Endothelial cell of umbilical vein (primary cell): Measurements from ENCODE around the gene CLTB. TPM values are rescaled to one million over a fixed set of nuclear protein-coding genes. Genes with fewer than 3 reads are reported as not detected.

Experiments used
- BruUV-seq: library from RNA; stranded (reverse); fragments of 400-500 nt; replicated peaks from 2 replicates; lab custom pipeline; 2021; lab: Mats Ljungman, UMichigan
- CTCF ChIA-PET: fragments of 300-600, 350-600 bp; sonication (Branson Sonifier 250); formaldehyde crosslinking; loops from one replicate; lab custom pipeline; 2021; ENCODE audit warnings: antibody characterized with exemption, inconsistent platforms; lab: Charles Lee
- POLR2A ChIA-PET: fragments of 300-600, 350-600 bp; sonication (Branson Sonifier 250); formaldehyde crosslinking; loops from one replicate; lab custom pipeline; 2021; ENCODE audit warnings: antibody characterized with exemption, inconsistent platforms; lab: Charles Lee
- DNase-seq: peaks from one replicate; pipeline ENCODE4 v3.0.0-alpha.2; 2011; ENCODE audit warnings: low read depth, low spot score
- FAIRE-seq: peaks from 2 replicates; lab custom pipeline; 2011; peaks lifted over from hg19 to GRCh38; lab: Jason Lieb, UNC
- H2AFZ ChIP-seq: 2 replicates; pipeline ENCODE4 v1.6.0; 2012; ENCODE audit warnings: low read depth, low read length, control low read depth, inconsistent platforms
- H3K27ac ChIP-seq: 2 replicates; pipeline ENCODE4 v1.5.1; 2011; ENCODE audit warnings: low read depth, mild to moderate bottlenecking, control low read depth, low read length, moderate library complexity; ENCODE audit not compliant: insufficient read depth
- H3K27me3 ChIP-seq, 2 experiments: 2 replicates each; pipeline versions ENCODE4 v1.6.0 to v1.6.1; 2011; ENCODE audit warnings: low read length in 2 of 2, mixed read lengths in 1 of 2; ENCODE audit not compliant: control insufficient read depth in 2 of 2, insufficient read depth in 2 of 2
- H3K36me3 ChIP-seq, 2 experiments: 2 replicates in 1 of 2; 3 replicates in 1 of 2; pipeline ENCODE4 v1.5.1; 2011; ENCODE audit warnings: low read length in 2 of 2, mild to moderate bottlenecking in 1 of 2, moderate library complexity in 1 of 2; ENCODE audit not compliant: control insufficient read depth in 2 of 2, insufficient read depth in 2 of 2; ENCODE audit errors: extremely low read depth in 1 of 2
- H3K4me1 ChIP-seq: 3 replicates; pipeline ENCODE4 v1.5.1; 2011; ENCODE audit warnings: mild to moderate bottlenecking, low read length; ENCODE audit not compliant: control insufficient read depth, insufficient read depth; ENCODE audit errors: extremely low read depth
- H3K4me2 ChIP-seq: 2 replicates; pipeline ENCODE4 v1.6.1; 2011; ENCODE audit warnings: low read length, control low read depth, mixed read lengths; ENCODE audit not compliant: insufficient read depth
- H3K4me3 ChIP-seq, 3 experiments: fragments of 200-600 bp in 1 of 3; sonication (generic), shearing (Covaris generic) in 1 of 3; replicated peaks in 1 of 3; 2 replicates each; pipeline ENCODE4 v1.5.1; 2011 to 2016; ENCODE audit warnings: control low read depth in 3 of 3, low read length in 3 of 3, mild to moderate bottlenecking in 2 of 3, inconsistent platforms in 1 of 3, low read depth in 1 of 3, moderate library complexity in 1 of 3; ENCODE audit not compliant: insufficient read depth in 1 of 3
- H3K79me2 ChIP-seq: 2 replicates; pipeline ENCODE4 v1.6.0; 2012; ENCODE audit warnings: low read length, inconsistent platforms; ENCODE audit not compliant: control insufficient read depth, insufficient read depth
- H3K9ac ChIP-seq: replicated peaks from 2 replicates; pipeline ENCODE3; 2011; ENCODE audit warnings: low read length, control low read depth; ENCODE audit not compliant: insufficient read depth; ENCODE audit errors: extremely low read depth
- H3K9me1 ChIP-seq: replicated peaks from 3 replicates; pipeline ENCODE4 v1.6.0; 2011; ENCODE audit warnings: mild to moderate bottlenecking, low read length; ENCODE audit not compliant: control insufficient read depth, insufficient read depth; ENCODE audit errors: extremely low read depth
- H3K9me3 ChIP-seq: replicated peaks from 2 replicates; pipeline ENCODE4 v1.5.1; 2012; ENCODE audit warnings: low read length, inconsistent platforms; ENCODE audit not compliant: control insufficient read depth, insufficient read depth
- H4K20me1 ChIP-seq: replicated peaks from 2 replicates; pipeline ENCODE3; 2011; ENCODE audit warnings: mild to moderate bottlenecking, low read length; ENCODE audit not compliant: control insufficient read depth, insufficient read depth; ENCODE audit errors: extremely low read depth
- CTCF ChIP-seq, 2 donors: IDR thresholded peaks; 1 replicate in 1 of 2; 2 replicates in 1 of 2; pipeline ENCODE4 v1.5.1; 2011; ENCODE audit warnings: low read length in 2 of 2, mild to moderate bottlenecking in 2 of 2, moderate library complexity in 2 of 2, control low read depth in 1 of 2, inconsistent platforms in 1 of 2, low read depth in 1 of 2; ENCODE audit not compliant: insufficient read depth in 1 of 2; ENCODE audit errors: extremely low read depth in 1 of 2
- EZH2 ChIP-seq: IDR thresholded peaks from 2 replicates; pipeline ENCODE4 v1.6.1; 2012; ENCODE audit warnings: borderline replicate concordance, low read depth, mild to moderate bottlenecking, moderate library complexity, low read length, inconsistent platforms; ENCODE audit not compliant: severe bottlenecking
- FOS ChIP-seq: IDR thresholded peaks from 2 replicates; pipeline ENCODE4 v1.6.1; 2011; ENCODE audit warnings: mild to moderate bottlenecking, low read length, moderate library complexity, borderline replicate concordance; ENCODE audit not compliant: insufficient read depth
- GATA2 ChIP-seq: IDR thresholded peaks from 2 replicates; pipeline ENCODE4 v1.7.0; 2011; ENCODE audit warnings: low read depth, mild to moderate bottlenecking, moderate library complexity, mixed read lengths, low read length; ENCODE audit not compliant: insufficient read length, insufficient read depth
- JUN ChIP-seq: IDR thresholded peaks from 2 replicates; pipeline ENCODE4 v1.6.1; 2011; ENCODE audit warnings: borderline replicate concordance, low read depth; ENCODE audit not compliant: insufficient read length, insufficient read depth
- MAX ChIP-seq: IDR thresholded peaks from 2 replicates; pipeline ENCODE4 v1.6.1; 2011; ENCODE audit not compliant: insufficient read depth, insufficient read length
- MYC ChIP-seq: IDR thresholded peaks from one replicate; pipeline ENCODE4 v1.6.1; 2011; ENCODE audit warnings: mild to moderate bottlenecking, low read depth, low read length
- POLR2A ChIP-seq: IDR thresholded peaks from 2 replicates; pipeline ENCODE4 v1.6.1; 2012; ENCODE audit warnings: low read depth, mild to moderate bottlenecking, control low read depth, low read length
- POLR2AphosphoS5 ChIP-seq: IDR thresholded peaks from 2 replicates; pipeline ENCODE4 v1.6.1; 2012; ENCODE audit warnings: low read depth, mild to moderate bottlenecking, control low read depth, low read length, moderate library complexity; ENCODE audit not compliant: insufficient read depth
- dilution Hi-C: fragments of 300-500 bp; cut with MboI; formaldehyde crosslinking; loops from one replicate; pipeline ENCODE4 v1.15.0; 2019; ENCODE audit warnings: low sequenced_read_pairs; ENCODE audit not compliant: extremely low pct_ligation_motif_present
- intact Hi-C: fragments of 100-400 bp; cut with micrococcal nuclease; formaldehyde crosslinking; loops from one replicate; pipeline ENCODE4 v1.10.0; 2022
- polyA plus RNA-seq, 4 experiments: library from polyadenylated mRNA; depleted of rRNA in 3 of 4; stranded (reverse) in 3 of 4; unstranded in 1 of 4; fragments of >200 nt; gene quantifications; 2 replicates each; pipeline versions ENCODE4 v1.2.1 to v1.2.3, GENCODE V29; 2011 to 2012; ENCODE audit warnings: missing spikeins in 1 of 4
- total RNA-seq: library from RNA; stranded (reverse); gene quantifications from 2 replicates; pipeline ENCODE4 v1.2.3, GENCODE V29; 2021

CLTB gene
- total and polyA plus RNA-seq, 2 donors (not counting 3 experiments of a cell fraction or from before 2014, with no cell fraction given): 73.2 to 111 TPM

GRCh38 chr5:176424181-176424580, 7.8 kb upstream of the CLTB start:
- no peak overlapping the region for H3K4me3 ChIP-seq
- peaks cover 14% of the 10 kb centered on the region for H3K4me1 ChIP-seq
- peak overlapping the region; percentile 69 for H2AFZ ChIP-seq
- no peaks in the 10 kb centered on the region for H3K27me3 ChIP-seq
- H3K9me3 ChIP-seq: no peaks in the 10 kb centered on the region
- DNase-seq: peak; percentile 89
- no peaks in the 10 kb centered on the region for H4K20me1 ChIP-seq
- H3K4me2 ChIP-seq: peak overlapping the region; percentile 12
- H3K9me1 ChIP-seq: no peaks in the 10 kb centered on the region
- FAIRE-seq: peak; percentile 81
- no peak overlapping the region for H3K9ac ChIP-seq
- POLR2A ChIA-PET: no interaction called here
- no peaks in the 10 kb centered on the region for H3K36me3 ChIP-seq
- dilution Hi-C loops: no loop called here
- H3K27ac ChIP-seq: no peak overlapping the region
- TF ChIP-seq CTCF (IDR thresholded peaks at IDR 0.05; ENCODE audit: extremely low read depth in 1 of 2, insufficient read depth in 1 of 2, low read depth in 1 of 2, low read length in 2 of 2): no peak
- peak; percentile 60 for TF ChIP-seq GATA2
- no peak for TF ChIP-seq FOS
- TF ChIP-seq POLR2AphosphoS5: peak; percentile 23
- H3K79me2 ChIP-seq: no peaks in the 10 kb centered on the region
- CTCF ChIA-PET: interaction anchor here (1.0 to 2.0 kb wide), 5 partner anchors 8 to 119 kb away, joined by 3 to 18 read pairs (median 3); partner anchors contain the start of gene FAF2
- no TSS peak for BruUV-seq
- intact Hi-C loops: no loop called here

GRCh38 chr5:176420972-176421544, 4.7 kb upstream of the CLTB start:
- H3K27ac ChIP-seq: no peak overlapping the region
- no peaks in the 10 kb centered on the region for H4K20me1 ChIP-seq
- DNase-seq (no peak), FAIRE-seq (peak; percentile 56)
- no TSS peak for BruUV-seq
- dilution Hi-C loops: no loop called here
- CTCF ChIA-PET: interaction anchor here (1.3 kb wide), 1 partner anchor 27 kb away, joined by 5 read pairs; no protein-coding TSS in a partner anchor
- H3K27me3 ChIP-seq: no peaks in the 10 kb centered on the region
- H3K4me1 ChIP-seq: peaks cover 6% of the 10 kb centered on the region
- H3K9ac ChIP-seq: no peak overlapping the region
- H3K36me3 ChIP-seq: no peaks in the 10 kb centered on the region
- no peak overlapping the region for H2AFZ ChIP-seq
- H3K79me2 ChIP-seq: peaks cover 2% of the 10 kb centered on the region
- H3K9me1 ChIP-seq: no peaks in the 10 kb centered on the region
- intact Hi-C loops: no loop called here
- H3K4me3 ChIP-seq: no peak overlapping the region
- no peaks in the 10 kb centered on the region for H3K9me3 ChIP-seq
- TF ChIP-seq CTCF (IDR thresholded peaks at IDR 0.05; ENCODE audit: extremely low read depth in 1 of 2, insufficient read depth in 1 of 2, low read depth in 1 of 2, low read length in 2 of 2): no peak
- TF ChIP-seq FOS: no peak
- TF ChIP-seq POLR2AphosphoS5: no peak
- TF ChIP-seq EZH2: no peak
- TF ChIP-seq JUN: no peak
- no peak for TF ChIP-seq GATA2
- no peak for TF ChIP-seq MAX
- TF ChIP-seq POLR2A: no peak
- no peak for TF ChIP-seq MYC
- no peak overlapping the region for H3K4me2 ChIP-seq
- POLR2A ChIA-PET: no interaction called here
